OCI-LY3 (cell line): Measurements from ENCODE around the gene ADGRA3.
A peak's percentile ranks its signal among the peaks of the same experiment; 100 is the strongest.

Experiments used
- H2AFZ ChIP-seq: fragments of 200-600, 300-600 bp; shearing (Covaris generic); 2 replicates; pipeline ENCODE4 v1.6.0; 2014; ENCODE audit warnings: antibody characterized with exemption, low read depth, low read length
- H3K27ac ChIP-seq: fragments of 200-600, 300-600 bp; sonication (generic); 2 replicates; pipeline ENCODE4 v1.5.1; 2014; ENCODE audit warnings: mild to moderate bottlenecking, low read length, moderate library complexity, mixed read lengths
- H3K27me3 ChIP-seq: fragments of 200-600, 300-600 bp; sonication (generic); 2 replicates; pipeline ENCODE4 v1.6.1; 2014; ENCODE audit warnings: low read depth, low read length, mixed read lengths
- H3K36me3 ChIP-seq: fragments of 200-600, 300-600 bp; sonication (generic); replicated peaks from 2 replicates; pipeline ENCODE3; 2014; ENCODE audit warnings: low read depth, low read length, mixed read lengths
- H3K4me1 ChIP-seq: fragments of 300-600, 200-600 bp; sonication (generic); 2 replicates; pipeline ENCODE4 v1.6.1; 2014; ENCODE audit warnings: low read length, mixed read lengths
- H3K4me2 ChIP-seq: fragments of 200-600, 300-600 bp; sonication (generic); 2 replicates; pipeline ENCODE4 v1.6.1; 2014; ENCODE audit warnings: low read length, mixed read lengths
- H3K4me3 ChIP-seq: fragments of 300-600, 200-600 bp; sonication (generic); 2 replicates; pipeline ENCODE4 v1.5.1; 2014; ENCODE audit warnings: antibody characterized with exemption, mild to moderate bottlenecking, low read length, moderate library complexity
- H3K79me2 ChIP-seq: fragments of 300-600, 200-600 bp; shearing (Covaris generic); 2 replicates; pipeline ENCODE4 v1.6.1; 2014; ENCODE audit warnings: mild to moderate bottlenecking, low read length, mixed read lengths
- H3K9ac ChIP-seq: fragments of 300-600, 200-600 bp; shearing (Covaris generic); 2 replicates; pipeline ENCODE4 v1.6.0; 2014; ENCODE audit warnings: mild to moderate bottlenecking, low read length, moderate library complexity
- H3K9me3 ChIP-seq: fragments of 200-600, 300-600 bp; shearing (Covaris generic); 2 replicates; pipeline ENCODE4 v1.6.1; 2014; ENCODE audit warnings: low read length, mixed read lengths; ENCODE audit not compliant: insufficient read depth
- H4K20me1 ChIP-seq: fragments of 200-600, 300-600 bp; sonication (generic); 2 replicates; pipeline ENCODE4 v1.6.1; 2016; ENCODE audit warnings: low read length, mixed read lengths; ENCODE audit not compliant: insufficient read depth
- EZH2phosphoT487 ChIP-seq: fragments of 200-600 bp; shearing (Covaris generic); IDR thresholded peaks from 2 replicates; pipeline ENCODE4 v1.6.1; 2018; ENCODE audit warnings: antibody characterized with exemption, mixed run types, low read depth
- TF ChIP-seq, protein P1 (sequence below): fragments of 200-600, 300-600 bp; sonication (generic); IDR thresholded peaks from 2 replicates; pipeline ENCODE4 v1.5.1; 2014; ENCODE audit warnings: antibody characterized with exemption, low read length, low read depth

The ADGRA3 gene

DNA sequence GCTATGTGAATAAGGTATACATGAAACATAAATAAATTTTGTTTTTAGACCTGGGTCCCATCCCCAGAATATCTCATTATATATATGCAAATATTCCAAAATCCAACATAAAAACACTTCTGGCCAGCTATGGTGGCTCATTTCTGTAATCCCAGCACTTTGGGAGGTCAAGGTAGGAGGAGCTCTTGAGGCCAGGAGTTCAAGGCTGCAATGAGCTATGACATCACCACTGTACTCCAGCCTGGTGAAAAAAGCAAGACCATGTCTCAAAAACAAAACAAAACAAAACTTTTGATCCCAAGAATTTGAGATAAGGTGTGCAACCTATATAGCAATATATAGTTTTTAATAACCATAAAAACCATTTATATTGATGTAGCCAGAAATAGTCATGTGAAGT is 5.4 kb upstream of the ADGRA3 start:
- Histone ChIP-seq H2AFZ (no peak overlapping the region), H3K27ac (no peak overlapping the region), H3K27me3 (no peaks in the 10 kb centered on the region), H3K79me2 (no peaks in the 10 kb centered on the region), H3K4me1 (0 out of 2 replicates have a peak, but pooled peaks cover 4% of the 10 kb centered on the region), H3K9ac (no peak overlapping the region), H3K36me3 (no peaks in the 10 kb centered on the region), H3K4me3 (no peak overlapping the region), H3K9me3 (no peaks in the 10 kb centered on the region), H4K20me1 (no peaks in the 10 kb centered on the region), H3K4me2 (no peak overlapping the region)
- TF ChIP-seq, protein P1, sequence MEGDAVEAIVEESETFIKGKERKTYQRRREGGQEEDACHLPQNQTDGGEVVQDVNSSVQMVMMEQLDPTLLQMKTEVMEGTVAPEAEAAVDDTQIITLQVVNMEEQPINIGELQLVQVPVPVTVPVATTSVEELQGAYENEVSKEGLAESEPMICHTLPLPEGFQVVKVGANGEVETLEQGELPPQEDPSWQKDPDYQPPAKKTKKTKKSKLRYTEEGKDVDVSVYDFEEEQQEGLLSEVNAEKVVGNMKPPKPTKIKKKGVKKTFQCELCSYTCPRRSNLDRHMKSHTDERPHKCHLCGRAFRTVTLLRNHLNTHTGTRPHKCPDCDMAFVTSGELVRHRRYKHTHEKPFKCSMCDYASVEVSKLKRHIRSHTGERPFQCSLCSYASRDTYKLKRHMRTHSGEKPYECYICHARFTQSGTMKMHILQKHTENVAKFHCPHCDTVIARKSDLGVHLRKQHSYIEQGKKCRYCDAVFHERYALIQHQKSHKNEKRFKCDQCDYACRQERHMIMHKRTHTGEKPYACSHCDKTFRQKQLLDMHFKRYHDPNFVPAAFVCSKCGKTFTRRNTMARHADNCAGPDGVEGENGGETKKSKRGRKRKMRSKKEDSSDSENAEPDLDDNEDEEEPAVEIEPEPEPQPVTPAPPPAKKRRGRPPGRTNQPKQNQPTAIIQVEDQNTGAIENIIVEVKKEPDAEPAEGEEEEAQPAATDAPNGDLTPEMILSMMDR = no peak
- TF ChIP-seq EZH2phosphoT487 = no peak

DNA sequence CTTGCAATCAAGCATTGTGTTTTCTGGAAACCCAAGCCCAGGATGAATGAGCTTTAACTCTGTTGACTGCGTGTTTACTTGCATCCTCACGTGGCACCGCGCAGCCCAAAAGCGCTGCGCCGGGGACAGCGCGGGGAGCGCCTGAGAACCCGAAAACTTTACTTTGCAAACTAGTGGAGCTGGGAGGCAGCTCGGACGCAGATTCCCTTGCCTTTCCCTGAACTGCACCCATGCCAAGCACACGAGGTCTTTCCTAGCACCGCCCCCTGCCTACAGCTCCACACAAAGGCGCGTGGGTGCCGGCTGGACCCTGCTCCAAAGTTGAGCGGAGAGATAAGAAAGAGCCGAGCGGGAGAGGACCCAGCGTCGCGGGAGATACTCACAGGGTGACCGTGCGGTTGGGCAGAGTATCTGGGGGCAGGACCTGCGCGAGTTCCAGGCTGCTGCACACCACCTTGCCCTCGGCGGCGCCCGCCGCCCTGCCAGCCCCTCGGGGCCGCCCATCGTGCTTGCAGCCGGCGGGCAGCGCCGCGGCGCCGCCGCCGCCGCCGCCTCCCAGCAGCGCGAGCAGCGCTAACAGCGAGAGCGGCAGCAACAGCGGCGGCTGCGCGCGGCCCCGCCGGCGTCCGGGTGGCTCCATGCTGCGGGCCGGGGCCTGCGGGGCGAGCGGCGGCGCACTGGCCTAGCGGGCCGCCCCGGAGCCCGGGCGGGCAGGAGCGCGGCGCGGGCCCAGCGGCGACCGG is 550 bp downstream of the ADGRA3 start:
- H3K9me3 ChIP-seq = no peaks in the 10 kb centered on the region
- peak overlapping the region; percentile 66 for H3K4me2 ChIP-seq
- H3K27me3 ChIP-seq = no peaks in the 10 kb centered on the region
- peak overlapping the region; percentile 79 for H3K4me3 ChIP-seq
- H2AFZ ChIP-seq = no peak overlapping the region
- no peaks in the 10 kb centered on the region for H4K20me1 ChIP-seq
- 0 out of 2 replicates have a peak, but pooled peaks cover 4% of the 10 kb centered on the region for H3K4me1 ChIP-seq
- H3K79me2 ChIP-seq = peaks cover 41% of the 10 kb centered on the region
- peak overlapping the region; percentile 52; the same call in 1 of the 2 replicates for H3K9ac ChIP-seq
- H3K36me3 ChIP-seq = no peaks in the 10 kb centered on the region
- H3K27ac ChIP-seq = no peak overlapping the region
- no peak for TF ChIP-seq EZH2phosphoT487
- TF ChIP-seq, protein P1 = no peak

DNA sequence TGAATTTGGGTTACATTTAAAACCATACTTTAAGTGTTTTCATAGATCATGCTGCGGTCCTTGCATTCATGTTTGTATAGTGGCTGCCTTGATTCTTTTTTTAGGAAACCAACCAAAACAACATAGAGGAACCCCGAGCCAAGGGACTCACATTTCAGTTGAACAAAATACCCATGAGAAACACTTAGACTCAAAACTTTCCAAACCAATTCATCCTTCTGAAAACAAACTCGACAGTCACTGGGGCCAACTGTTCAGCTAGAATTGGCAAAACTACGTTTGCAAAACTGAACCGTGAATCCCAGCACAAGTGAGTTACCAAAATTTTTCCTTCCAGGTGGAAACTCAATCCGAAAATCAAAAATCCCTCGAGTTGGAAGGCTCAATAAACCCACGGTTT is 1.4 kb downstream of the ADGRA3 start:
- 0 out of 2 replicates have a peak, but pooled peaks cover 4% of the 10 kb centered on the region for H3K4me1 ChIP-seq
- TF ChIP-seq, protein P1 = no peak
- TF ChIP-seq EZH2phosphoT487 = no peak
- H3K27me3 ChIP-seq = no peaks in the 10 kb centered on the region
- no peaks in the 10 kb centered on the region for H4K20me1 ChIP-seq
- H3K27ac ChIP-seq = no peak overlapping the region
- peak overlapping the region; percentile 79 for H3K4me3 ChIP-seq
- peaks cover 46% of the 10 kb centered on the region for H3K79me2 ChIP-seq
- no peaks in the 10 kb centered on the region for H3K36me3 ChIP-seq
- H2AFZ ChIP-seq = no peak overlapping the region
- peak overlapping the region; percentile 52 for H3K9ac ChIP-seq
- H3K9me3 ChIP-seq = no peaks in the 10 kb centered on the region
- peak overlapping the region; percentile 66 for H3K4me2 ChIP-seq

DNA sequence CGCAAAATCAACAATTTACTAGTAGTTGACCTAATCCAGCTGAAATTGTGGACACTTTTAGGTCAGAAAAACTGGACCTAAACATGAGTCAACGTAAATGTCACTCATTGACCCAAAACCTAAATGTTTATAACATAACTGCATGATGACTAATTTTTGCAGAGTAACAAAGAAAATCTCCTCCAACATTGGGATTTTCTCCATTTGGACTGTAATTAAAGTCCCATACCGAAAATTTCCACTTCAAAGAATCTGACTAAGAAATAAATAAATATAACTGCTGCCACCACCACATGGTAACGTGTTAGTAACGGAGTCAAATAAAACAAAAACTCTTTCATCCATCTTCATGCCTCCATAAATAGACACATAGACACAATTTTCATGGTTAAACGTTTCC is 1.9 kb downstream of the ADGRA3 start:
- Histone ChIP-seq H2AFZ (no peak overlapping the region), H3K4me1 (0 out of 2 replicates have a peak, but pooled peaks cover 4% of the 10 kb centered on the region)

More for the DNA sequence above, 1.9 kb downstream of the ADGRA3 start:
- no peaks in the 10 kb centered on the region for H3K27me3 ChIP-seq
- H4K20me1 ChIP-seq = no peaks in the 10 kb centered on the region
- peak overlapping the region; percentile 79 for H3K4me3 ChIP-seq
- TF ChIP-seq, protein P1 = no peak
- TF ChIP-seq EZH2phosphoT487 = no peak
- H3K9me3 ChIP-seq = no peaks in the 10 kb centered on the region
- H3K79me2 ChIP-seq = peaks cover 46% of the 10 kb centered on the region
- H3K4me2 ChIP-seq = peak overlapping the region; percentile 66
- 0 out of 2 replicates have a peak overlapping the region, but pooled peaks have one; percentile 52 for H3K9ac ChIP-seq
- no peak overlapping the region for H3K27ac ChIP-seq
- no peaks in the 10 kb centered on the region for H3K36me3 ChIP-seq
